ENCODE results near the gene RAP1A. TPM values are rescaled to one million over a fixed set of nuclear protein-coding genes. Genes with fewer than 3 reads are reported as not detected.
A peak's percentile ranks its signal among the peaks of the same experiment; 100 is the strongest.
"Not testable (repeated sequence)": the region's sequence is repeated elsewhere in the genome, so short reads cannot be mapped to it uniquely, and the experiment has no call there.

The RAP1A gene
- polyA plus RNA-seq, 2 donors, result 56.8 to 60.2 TPM

DNA sequence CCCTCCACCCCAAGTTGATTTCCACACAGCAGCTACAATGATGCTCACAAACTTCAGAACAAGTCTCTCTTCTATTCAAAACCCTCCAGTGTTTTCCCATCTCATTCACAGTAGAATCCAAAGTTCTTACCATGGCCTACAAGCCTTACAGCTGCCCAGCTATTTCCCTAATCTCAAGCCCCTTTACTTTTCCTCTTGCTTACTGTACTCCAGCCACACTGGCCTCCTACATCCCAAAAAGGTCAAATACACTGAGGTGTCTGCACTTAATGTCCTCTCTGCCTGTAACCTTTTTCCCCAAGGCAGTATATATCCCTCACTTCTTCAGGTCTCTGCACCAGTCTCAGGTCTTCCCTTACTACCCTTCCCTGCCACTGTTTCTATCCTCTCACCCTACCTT lies 2.6 kb downstream of the RAP1A start:
- Histone ChIP-seq H3K27ac (ENCODE audit: low read depth in 2 of 2, low read length in 1 of 2) (peak overlapping the region in 1 of 2 donors; percentile 34), H3K4me1 (ENCODE audit: control insufficient read depth in 2 of 2, insufficient read depth in 2 of 2, low read length in 1 of 2) (no peaks in the 10 kb centered on the region), H3K4me3 (ENCODE audit: low read depth in 1 of 2, low read length in 2 of 2) (no peak overlapping the region), H3K27me3 (ENCODE audit: control insufficient read depth in 1 of 2, insufficient read depth in 2 of 2, low read length in 2 of 2) (no peaks in the 10 kb centered on the region), H3K9me3 (ENCODE audit: control insufficient read depth in 2 of 2, insufficient read depth in 1 of 2, low read depth in 1 of 2, low read length in 1 of 2) (no peaks in the 10 kb centered on the region), H3K36me3 (ENCODE audit: control insufficient read depth in 2 of 2, insufficient read depth in 2 of 2, low read length in 1 of 2) (no peaks in the 10 kb centered on the region)

DNA sequence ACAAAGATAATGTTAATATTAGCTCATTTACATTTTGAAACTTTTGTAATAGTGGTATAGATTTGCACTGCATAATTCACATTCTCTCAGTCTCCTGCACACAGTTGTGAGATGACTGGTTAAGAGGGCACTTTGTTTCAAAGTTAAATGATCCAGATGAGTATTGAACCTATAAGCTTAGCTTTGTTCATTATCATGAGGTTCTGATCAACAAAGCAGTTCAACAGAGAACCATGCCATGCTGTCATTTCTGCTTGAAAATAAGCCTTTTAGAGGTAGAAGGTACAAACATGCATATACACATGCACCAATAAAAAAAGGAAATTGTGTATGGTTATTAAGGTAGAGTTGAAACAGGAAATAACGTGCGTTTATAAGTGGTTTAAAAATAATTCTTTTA lies 4.8 kb downstream of the RAP1A start:
- WGBS, 2 donors, result 54 to 60% methylated on average over 2 of the region's 2 CpGs
- H3K27me3 ChIP-seq (ENCODE audit: control insufficient read depth in 1 of 2, insufficient read depth in 2 of 2, low read length in 2 of 2), result no peaks in the 10 kb centered on the region
- no peak overlapping the region for H3K4me3 ChIP-seq (ENCODE audit: low read depth in 1 of 2, low read length in 2 of 2)
- no peak overlapping the region for H3K27ac ChIP-seq (ENCODE audit: low read depth in 2 of 2, low read length in 1 of 2)
- H3K4me1 ChIP-seq (ENCODE audit: control insufficient read depth in 2 of 2, insufficient read depth in 2 of 2, low read length in 1 of 2), result no peaks in the 10 kb centered on the region
- H3K36me3 ChIP-seq (ENCODE audit: control insufficient read depth in 2 of 2, insufficient read depth in 2 of 2, low read length in 1 of 2), result no peaks in the 10 kb centered on the region
- H3K9me3 ChIP-seq (ENCODE audit: control insufficient read depth in 2 of 2, insufficient read depth in 1 of 2, low read depth in 1 of 2, low read length in 1 of 2), result no peaks in the 10 kb centered on the region

DNA sequence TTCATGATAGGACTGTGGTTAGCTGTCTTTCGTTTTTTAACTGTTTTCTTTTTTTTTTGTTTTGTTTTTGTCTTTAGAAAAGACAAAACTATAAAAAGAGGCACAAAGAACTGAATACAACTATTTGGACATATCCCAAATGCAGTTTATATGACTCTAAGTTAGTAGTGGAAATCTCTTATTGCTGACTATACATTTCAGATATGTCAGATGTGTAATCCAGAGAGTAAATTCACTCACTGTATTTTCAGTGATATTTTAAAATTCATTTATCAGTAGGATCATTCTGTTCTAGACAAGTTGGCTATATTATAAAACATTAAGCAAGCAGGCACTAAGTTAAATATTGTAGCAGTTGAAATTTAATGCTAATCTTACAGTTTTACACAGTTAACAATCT lies 5.7 kb downstream of the RAP1A start:
- no peak overlapping the region for H3K4me3 ChIP-seq (ENCODE audit: low read depth in 1 of 2, low read length in 2 of 2)
- no peaks in the 10 kb centered on the region for H3K27me3 ChIP-seq (ENCODE audit: control insufficient read depth in 1 of 2, insufficient read depth in 2 of 2, low read length in 2 of 2)
- no peaks in the 10 kb centered on the region for H3K9me3 ChIP-seq (ENCODE audit: control insufficient read depth in 2 of 2, insufficient read depth in 1 of 2, low read depth in 1 of 2, low read length in 1 of 2)
- H3K27ac ChIP-seq (ENCODE audit: low read depth in 2 of 2, low read length in 1 of 2), result no peak overlapping the region
- WGBS, 2 donors, result 27 to 47% methylated on average over 1 of the region's 1 CpG
- H3K4me1 ChIP-seq (ENCODE audit: control insufficient read depth in 2 of 2, insufficient read depth in 2 of 2, low read length in 1 of 2), result no peaks in the 10 kb centered on the region
- no peaks in the 10 kb centered on the region for H3K36me3 ChIP-seq (ENCODE audit: control insufficient read depth in 2 of 2, insufficient read depth in 2 of 2, low read length in 1 of 2)

DNA sequence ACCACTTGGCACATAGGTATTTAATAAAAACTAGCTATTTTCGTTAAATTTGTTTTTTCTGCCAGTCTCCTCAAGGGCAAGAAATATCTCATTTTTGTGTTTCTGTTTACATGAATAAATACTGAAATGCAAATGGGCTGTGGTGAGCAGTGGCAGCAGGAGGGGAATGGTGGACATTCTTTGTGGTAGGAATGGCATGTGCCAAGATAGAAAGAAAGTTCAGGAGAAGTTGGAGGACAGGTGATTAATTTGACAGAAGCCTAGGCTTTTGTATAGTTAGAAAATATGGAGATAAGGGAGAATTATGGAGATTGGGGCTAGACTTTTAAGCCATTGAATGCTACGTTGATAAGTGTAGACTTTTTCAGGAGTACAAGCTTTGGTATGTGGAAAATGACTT lies 8.6 kb downstream of the RAP1A start:
- no peaks in the 10 kb centered on the region for H3K4me1 ChIP-seq (ENCODE audit: control insufficient read depth in 2 of 2, insufficient read depth in 2 of 2, low read length in 1 of 2)

DNA sequence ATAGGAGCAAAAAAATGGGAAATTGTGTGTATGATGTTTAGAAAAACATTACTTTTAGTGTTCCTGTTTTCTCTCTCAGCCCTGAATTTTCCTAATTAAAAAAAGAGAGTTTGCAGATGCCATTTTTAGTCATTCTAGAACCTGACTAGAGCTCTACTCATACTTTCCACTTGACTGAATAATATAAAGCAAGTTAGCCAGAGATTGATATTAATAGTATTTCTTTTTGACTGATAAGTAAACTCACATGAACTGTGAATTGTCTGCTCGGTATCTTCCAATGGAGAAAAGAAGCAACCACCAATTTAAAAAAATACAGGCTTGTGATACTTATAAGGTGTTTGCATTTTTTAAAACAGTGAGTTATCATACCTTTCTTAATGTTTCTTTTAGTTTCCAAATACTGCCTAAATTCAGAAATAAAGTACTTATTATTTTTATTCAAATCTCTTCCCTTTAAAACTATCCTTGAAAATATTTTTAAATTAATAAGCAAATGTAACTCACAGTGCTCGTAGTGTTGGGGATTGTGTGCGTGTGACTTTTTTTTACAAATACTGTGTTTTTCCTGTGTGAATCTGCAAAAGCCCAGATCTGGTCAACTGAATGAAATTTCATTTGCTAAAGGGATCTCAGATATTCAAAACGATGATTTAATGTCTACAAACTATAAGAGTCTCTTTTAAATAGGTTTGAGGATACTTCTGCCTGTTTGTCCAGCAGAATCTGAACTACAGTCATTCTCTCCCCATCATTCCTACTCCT lies 9.8 kb downstream of the RAP1A start:
- Histone ChIP-seq H3K9me3 (ENCODE audit: control insufficient read depth in 2 of 2, insufficient read depth in 1 of 2, low read depth in 1 of 2, low read length in 1 of 2) (no peaks in the 10 kb centered on the region), H3K4me3 (ENCODE audit: low read depth in 1 of 2, low read length in 2 of 2) (no peak overlapping the region), H3K27me3 (ENCODE audit: control insufficient read depth in 1 of 2, insufficient read depth in 2 of 2, low read length in 2 of 2) (no peaks in the 10 kb centered on the region), H3K4me1 (ENCODE audit: control insufficient read depth in 2 of 2, insufficient read depth in 2 of 2, low read length in 1 of 2) (no peaks in the 10 kb centered on the region), H3K36me3 (ENCODE audit: control insufficient read depth in 2 of 2, insufficient read depth in 2 of 2, low read length in 1 of 2) (no peaks in the 10 kb centered on the region), H3K27ac (ENCODE audit: low read depth in 2 of 2, low read length in 1 of 2) (no peak overlapping the region)
- 75 to 78% methylated on average over 4 of the region's 4 CpGs for whole genome bisulfite sequencing, 2 donors

More for the DNA sequence above, 8.6 kb downstream of the RAP1A start:
- Histone ChIP-seq H3K4me3 (ENCODE audit: low read depth in 1 of 2, low read length in 2 of 2) (no peak overlapping the region), H3K27ac (ENCODE audit: low read depth in 2 of 2, low read length in 1 of 2) (no peak overlapping the region), H3K27me3 (ENCODE audit: control insufficient read depth in 1 of 2, insufficient read depth in 2 of 2, low read length in 2 of 2) (no peaks in the 10 kb centered on the region), H3K36me3 (ENCODE audit: control insufficient read depth in 2 of 2, insufficient read depth in 2 of 2, low read length in 1 of 2) (no peaks in the 10 kb centered on the region), H3K9me3 (ENCODE audit: control insufficient read depth in 2 of 2, insufficient read depth in 1 of 2, low read depth in 1 of 2, low read length in 1 of 2) (no peaks in the 10 kb centered on the region)
- WGBS, 2 donors, result 38 to 46% methylated on average over 2 of the region's 2 CpGs

DNA sequence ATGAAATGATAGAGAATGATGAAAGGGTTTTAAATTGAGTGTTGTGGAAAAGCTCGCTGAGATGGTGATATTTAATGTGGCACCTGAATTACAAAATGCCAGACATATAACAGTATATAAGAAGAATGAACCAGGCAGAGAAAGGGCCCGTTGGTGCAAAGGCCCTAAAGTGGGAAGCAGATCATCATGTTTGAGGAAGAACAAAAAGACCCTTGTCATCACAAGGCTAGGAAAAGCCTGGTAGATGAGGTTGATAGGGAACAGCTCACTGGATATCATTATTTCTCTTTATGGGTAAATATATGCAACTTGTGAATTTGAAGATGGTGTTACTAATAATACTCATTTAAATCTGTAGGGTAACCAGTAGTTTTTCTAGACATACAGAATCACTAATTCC lies 11.0 kb downstream of the RAP1A start:
- Histone ChIP-seq H3K9me3 (ENCODE audit: control insufficient read depth in 2 of 2, insufficient read depth in 1 of 2, low read depth in 1 of 2, low read length in 1 of 2) (no peaks in the 10 kb centered on the region), H3K4me1 (ENCODE audit: control insufficient read depth in 2 of 2, insufficient read depth in 2 of 2, low read length in 1 of 2) (no peaks in the 10 kb centered on the region), H3K27me3 (ENCODE audit: control insufficient read depth in 1 of 2, insufficient read depth in 2 of 2, low read length in 2 of 2) (no peaks in the 10 kb centered on the region), H3K4me3 (ENCODE audit: low read depth in 1 of 2, low read length in 2 of 2) (no peak overlapping the region), H3K27ac (ENCODE audit: low read depth in 2 of 2, low read length in 1 of 2) (no peak overlapping the region), H3K36me3 (ENCODE audit: control insufficient read depth in 2 of 2, insufficient read depth in 2 of 2, low read length in 1 of 2) (no peaks in the 10 kb centered on the region)
- WGBS, 2 donors, result 74 to 83% methylated on average over 2 of the region's 2 CpGs

DNA sequence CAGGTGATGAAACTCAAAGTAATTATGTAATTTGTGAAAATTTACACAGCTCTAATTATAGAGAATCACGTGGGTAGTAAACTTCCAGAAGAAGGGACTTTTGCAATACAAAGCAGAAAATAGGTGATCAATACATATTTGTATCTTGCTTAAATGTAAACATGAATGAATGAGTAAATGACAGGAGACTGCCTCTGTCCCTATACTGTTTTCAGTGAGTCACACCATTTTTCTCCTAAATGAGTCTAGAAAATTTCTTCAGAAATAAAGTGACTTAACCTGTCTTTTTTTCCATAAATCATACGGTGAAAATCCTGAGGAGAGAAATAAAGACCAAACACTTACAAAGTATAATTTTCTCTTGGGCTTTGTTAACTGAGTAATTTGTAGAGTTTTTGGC lies 11.9 kb downstream of the RAP1A start:
- Histone ChIP-seq H3K4me3 (ENCODE audit: low read depth in 1 of 2, low read length in 2 of 2) (no peak overlapping the region), H3K9me3 (ENCODE audit: control insufficient read depth in 2 of 2, insufficient read depth in 1 of 2, low read depth in 1 of 2, low read length in 1 of 2) (no peaks in the 10 kb centered on the region), H3K27me3 (ENCODE audit: control insufficient read depth in 1 of 2, insufficient read depth in 2 of 2, low read length in 2 of 2) (no peaks in the 10 kb centered on the region), H3K36me3 (ENCODE audit: control insufficient read depth in 2 of 2, insufficient read depth in 2 of 2, low read length in 1 of 2) (no peaks in the 10 kb centered on the region), H3K4me1 (ENCODE audit: control insufficient read depth in 2 of 2, insufficient read depth in 2 of 2, low read length in 1 of 2) (no peaks in the 10 kb centered on the region), H3K27ac (ENCODE audit: low read depth in 2 of 2, low read length in 1 of 2) (no peak overlapping the region)
- WGBS, 2 donors, result 48 to 49% methylated on average over 2 of the region's 2 CpGs

DNA sequence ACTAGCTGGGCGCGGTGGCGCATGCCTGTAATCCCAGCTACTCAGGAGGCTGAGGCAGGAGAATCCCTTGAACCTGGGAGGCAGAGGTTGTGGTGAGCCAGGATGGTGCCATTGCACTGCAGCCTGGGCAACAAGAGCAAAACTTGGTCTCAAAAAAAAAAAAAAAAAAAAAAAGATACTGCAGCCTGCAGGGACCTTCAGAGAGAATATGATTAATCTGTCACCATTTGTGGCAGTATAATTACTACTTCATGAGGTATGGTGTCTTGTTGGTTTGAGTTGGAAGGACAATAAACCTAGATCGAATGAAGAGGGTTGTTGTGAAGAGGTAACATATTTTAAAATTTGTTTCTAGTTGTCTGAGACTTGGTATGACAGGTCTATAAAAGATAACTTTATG lies 13.2 kb downstream of the RAP1A start:
- not testable (repeated sequence) for H3K4me1 ChIP-seq (ENCODE audit: control insufficient read depth in 2 of 2, insufficient read depth in 2 of 2, low read length in 1 of 2); H3K27me3 ChIP-seq (ENCODE audit: control insufficient read depth in 1 of 2, insufficient read depth in 2 of 2, low read length in 2 of 2); H3K27ac ChIP-seq (ENCODE audit: low read depth in 2 of 2, low read length in 1 of 2); H3K4me3 ChIP-seq (ENCODE audit: low read depth in 1 of 2, low read length in 2 of 2); H3K36me3 ChIP-seq (ENCODE audit: control insufficient read depth in 2 of 2, insufficient read depth in 2 of 2, low read length in 1 of 2); H3K9me3 ChIP-seq (ENCODE audit: control insufficient read depth in 2 of 2, insufficient read depth in 1 of 2, low read depth in 1 of 2, low read length in 1 of 2)
- WGBS, 2 donors, result 95 to 96% methylated on average over 4 of the region's 4 CpGs

DNA sequence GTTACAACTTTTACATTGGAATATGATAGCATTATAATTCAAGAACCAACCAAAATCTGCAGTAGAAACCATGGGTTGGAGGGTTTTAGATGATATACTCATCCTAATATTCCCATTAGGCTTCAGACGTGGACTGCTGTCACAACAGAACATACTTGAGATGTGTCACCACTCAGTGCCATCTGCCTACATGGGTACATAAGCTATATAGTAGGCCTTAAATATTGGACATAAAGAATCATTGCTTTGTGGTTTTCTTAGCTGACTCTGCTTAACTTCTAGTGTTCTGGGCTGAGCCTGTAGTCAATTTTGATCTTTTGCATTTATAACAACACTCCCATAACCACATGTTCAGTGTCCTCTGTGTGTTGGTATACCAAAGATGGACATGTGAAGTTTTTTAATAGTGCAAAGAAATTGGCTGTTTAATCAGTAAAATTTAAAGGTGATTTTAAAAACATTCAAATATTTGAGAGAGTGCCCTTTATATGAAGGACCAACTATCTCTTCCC lies 14.2 kb downstream of the RAP1A start:
- Histone ChIP-seq H3K4me3 (ENCODE audit: low read depth in 1 of 2, low read length in 2 of 2) (no peak overlapping the region), H3K9me3 (ENCODE audit: control insufficient read depth in 2 of 2, insufficient read depth in 1 of 2, low read depth in 1 of 2, low read length in 1 of 2) (no peaks in the 10 kb centered on the region), H3K4me1 (ENCODE audit: control insufficient read depth in 2 of 2, insufficient read depth in 2 of 2, low read length in 1 of 2) (peaks cover 0 to 3% of the 10 kb centered on the region in 2 donors), H3K27me3 (ENCODE audit: control insufficient read depth in 1 of 2, insufficient read depth in 2 of 2, low read length in 2 of 2) (no peaks in the 10 kb centered on the region), H3K27ac (ENCODE audit: low read depth in 2 of 2, low read length in 1 of 2) (no peak overlapping the region), H3K36me3 (ENCODE audit: control insufficient read depth in 2 of 2, insufficient read depth in 2 of 2, low read length in 1 of 2) (no peaks in the 10 kb centered on the region)
- 53 to 57% methylated on average over 1 of the region's 1 CpG for WGBS, 2 donors

DNA sequence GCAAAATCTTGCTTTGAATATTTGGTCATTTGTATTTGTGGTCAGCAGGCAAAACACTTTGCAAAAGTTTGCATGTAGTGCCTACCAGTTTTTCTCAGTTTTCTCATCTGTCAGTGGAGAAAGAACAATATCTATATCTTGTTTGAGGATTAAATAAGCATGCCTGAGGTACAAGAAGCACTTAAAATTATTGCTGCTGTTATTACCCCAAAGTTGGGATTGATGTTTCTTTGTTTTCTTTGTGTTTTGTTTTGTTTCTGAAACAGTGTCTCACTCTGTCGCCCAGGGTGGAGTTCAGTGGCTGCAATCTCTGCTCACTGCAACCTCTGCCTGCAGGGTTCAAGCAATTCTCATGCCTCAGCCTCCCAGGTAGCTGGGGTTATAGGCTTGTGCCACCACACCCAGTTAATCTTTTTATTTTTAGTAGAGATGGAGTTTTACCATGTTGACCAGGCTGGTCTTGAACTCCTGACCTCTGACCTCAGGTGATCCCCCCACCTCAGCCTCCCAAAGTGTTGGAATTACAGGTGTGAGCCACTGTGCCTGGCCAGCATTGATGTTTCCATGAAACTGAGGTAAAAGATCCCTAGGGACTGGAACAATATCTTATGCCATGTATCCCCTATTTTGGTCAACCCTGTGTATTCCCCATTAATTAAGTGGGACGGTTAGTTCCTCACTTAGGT lies 15.9 kb downstream of the RAP1A start:
- Histone ChIP-seq H3K4me3 (ENCODE audit: low read depth in 1 of 2, low read length in 2 of 2) (no peak overlapping the region), H3K4me1 (ENCODE audit: control insufficient read depth in 2 of 2, insufficient read depth in 2 of 2, low read length in 1 of 2) (peaks cover 0 to 3% of the 10 kb centered on the region in 2 donors), H3K36me3 (ENCODE audit: control insufficient read depth in 2 of 2, insufficient read depth in 2 of 2, low read length in 1 of 2) (no peaks in the 10 kb centered on the region), H3K27me3 (ENCODE audit: control insufficient read depth in 1 of 2, insufficient read depth in 2 of 2, low read length in 2 of 2) (no peaks in the 10 kb centered on the region), H3K27ac (ENCODE audit: low read depth in 2 of 2, low read length in 1 of 2) (no peak overlapping the region), H3K9me3 (ENCODE audit: control insufficient read depth in 2 of 2, insufficient read depth in 1 of 2, low read depth in 1 of 2, low read length in 1 of 2) (no peaks in the 10 kb centered on the region)
- 81 to 86% methylated on average over 2 of the region's 2 CpGs for WGBS, 2 donors
